Loucy (cell line): ENCODE measurements around the gene SATB2.

Experiments used
- H2AFZ ChIP-seq: fragments of 200-600 bp; sonication (generic); 2 replicates; pipeline ENCODE4 v1.6.0; 2016; ENCODE audit warnings: antibody characterized with exemption, mild to moderate bottlenecking, low read length, moderate library complexity
- H3F3A ChIP-seq: fragments of 200-600 bp; 2 replicates; pipeline ENCODE4 v1.6.0; 2016; ENCODE audit warnings: antibody characterized with exemption, low read depth, mild to moderate bottlenecking
- H3K27me3 ChIP-seq: fragments of 200-600 bp; sonication (generic); 2 replicates; pipeline ENCODE4 v1.6.1; 2014; ENCODE audit warnings: low read length, mild to moderate bottlenecking; ENCODE audit not compliant: insufficient read depth, poor library complexity, severe bottlenecking
- H3K36me3 ChIP-seq: fragments of 200-600 bp; sonication (generic); 2 replicates; pipeline ENCODE4 v1.6.1; 2016; ENCODE audit warnings: low read length; ENCODE audit not compliant: insufficient read depth
- H3K4me1 ChIP-seq: fragments of 200-600 bp; sonication (generic); 2 replicates; pipeline ENCODE4 v1.5.1; 2014; ENCODE audit warnings: low read length, mild to moderate bottlenecking; ENCODE audit not compliant: insufficient read depth, poor library complexity, severe bottlenecking
- H3K4me2 ChIP-seq: fragments of 200-600 bp; sonication (generic); 2 replicates; pipeline ENCODE4 v1.6.0; 2014; ENCODE audit warnings: antibody characterized with exemption, low read length, low read depth, mild to moderate bottlenecking; ENCODE audit not compliant: poor library complexity, severe bottlenecking
- H3K4me3 ChIP-seq: fragments of 200-600 bp; sonication (generic); 2 replicates; pipeline ENCODE4 v1.5.1; 2014; ENCODE audit warnings: low read length, mild to moderate bottlenecking, mixed read lengths; ENCODE audit not compliant: poor library complexity, severe bottlenecking
- H3K79me2 ChIP-seq: fragments of 200-600 bp; sonication (generic); 2 replicates; pipeline ENCODE4 v1.6.1; 2014; ENCODE audit warnings: low read length; ENCODE audit not compliant: insufficient read depth
- H3K9ac ChIP-seq: fragments of 200-600 bp; sonication (generic); 2 replicates; pipeline ENCODE4 v1.6.0; 2014; ENCODE audit warnings: mild to moderate bottlenecking, low read depth, low read length, moderate library complexity; ENCODE audit not compliant: poor library complexity, severe bottlenecking
- H3K9me2 ChIP-seq: fragments of 200-600 bp; sonication (generic); replicated peaks from 2 replicates; pipeline ENCODE4 v1.6.1; 2016; ENCODE audit warnings: low read depth, low read length, mixed read lengths
- H3K9me3 ChIP-seq: fragments of 200-600 bp; sonication (generic); 2 replicates; pipeline ENCODE4 v1.6.1; 2014; ENCODE audit warnings: mild to moderate bottlenecking, antibody characterized with exemption, low read length, low read depth; ENCODE audit not compliant: insufficient read depth
- H4K20me1 ChIP-seq: fragments of 200-600 bp; sonication (generic); 2 replicates; pipeline ENCODE4 v1.6.0; 2014; ENCODE audit warnings: antibody characterized with exemption, low read length, mild to moderate bottlenecking; ENCODE audit not compliant: insufficient read depth, poor library complexity, severe bottlenecking
- EZH2phosphoT487 ChIP-seq: fragments of 200-600 bp; IDR thresholded peaks from 2 replicates; pipeline ENCODE4 v1.6.1; 2018; ENCODE audit warnings: antibody characterized with exemption, mild to moderate bottlenecking, moderate library complexity, borderline replicate concordance
- TF ChIP-seq, protein P1 (sequence below): fragments of 200-600 bp; sonication (generic); conservative IDR thresholded peaks from 2 replicates; pipeline ENCODE4 v1.5.1; 2014; ENCODE audit warnings: mild to moderate bottlenecking, antibody characterized with exemption, low read length

The SATB2 gene

GRCh38 chr2:199468561-199469513 is 11.1 kb upstream of the SATB2 start:
- no peak overlapping the region for H3K4me3 ChIP-seq
- H3K9me3 ChIP-seq = no peaks in the 10 kb centered on the region
- no peak overlapping the region for H2AFZ ChIP-seq
- TF ChIP-seq EZH2phosphoT487 = no peak
- TF ChIP-seq, protein P1, sequence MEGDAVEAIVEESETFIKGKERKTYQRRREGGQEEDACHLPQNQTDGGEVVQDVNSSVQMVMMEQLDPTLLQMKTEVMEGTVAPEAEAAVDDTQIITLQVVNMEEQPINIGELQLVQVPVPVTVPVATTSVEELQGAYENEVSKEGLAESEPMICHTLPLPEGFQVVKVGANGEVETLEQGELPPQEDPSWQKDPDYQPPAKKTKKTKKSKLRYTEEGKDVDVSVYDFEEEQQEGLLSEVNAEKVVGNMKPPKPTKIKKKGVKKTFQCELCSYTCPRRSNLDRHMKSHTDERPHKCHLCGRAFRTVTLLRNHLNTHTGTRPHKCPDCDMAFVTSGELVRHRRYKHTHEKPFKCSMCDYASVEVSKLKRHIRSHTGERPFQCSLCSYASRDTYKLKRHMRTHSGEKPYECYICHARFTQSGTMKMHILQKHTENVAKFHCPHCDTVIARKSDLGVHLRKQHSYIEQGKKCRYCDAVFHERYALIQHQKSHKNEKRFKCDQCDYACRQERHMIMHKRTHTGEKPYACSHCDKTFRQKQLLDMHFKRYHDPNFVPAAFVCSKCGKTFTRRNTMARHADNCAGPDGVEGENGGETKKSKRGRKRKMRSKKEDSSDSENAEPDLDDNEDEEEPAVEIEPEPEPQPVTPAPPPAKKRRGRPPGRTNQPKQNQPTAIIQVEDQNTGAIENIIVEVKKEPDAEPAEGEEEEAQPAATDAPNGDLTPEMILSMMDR = no peak
- no peaks in the 10 kb centered on the region for H3K36me3 ChIP-seq
- no peaks in the 10 kb centered on the region for H4K20me1 ChIP-seq
- H3K27me3 ChIP-seq = no peaks in the 10 kb centered on the region
- H3F3A ChIP-seq = no peaks in the 10 kb centered on the region
- no peaks in the 10 kb centered on the region for H3K9me2 ChIP-seq
- no peak overlapping the region for H3K9ac ChIP-seq
- no peaks in the 10 kb centered on the region for H3K79me2 ChIP-seq
- H3K4me1 ChIP-seq = no peaks in the 10 kb centered on the region
- H3K4me2 ChIP-seq = no peak overlapping the region

DNA sequence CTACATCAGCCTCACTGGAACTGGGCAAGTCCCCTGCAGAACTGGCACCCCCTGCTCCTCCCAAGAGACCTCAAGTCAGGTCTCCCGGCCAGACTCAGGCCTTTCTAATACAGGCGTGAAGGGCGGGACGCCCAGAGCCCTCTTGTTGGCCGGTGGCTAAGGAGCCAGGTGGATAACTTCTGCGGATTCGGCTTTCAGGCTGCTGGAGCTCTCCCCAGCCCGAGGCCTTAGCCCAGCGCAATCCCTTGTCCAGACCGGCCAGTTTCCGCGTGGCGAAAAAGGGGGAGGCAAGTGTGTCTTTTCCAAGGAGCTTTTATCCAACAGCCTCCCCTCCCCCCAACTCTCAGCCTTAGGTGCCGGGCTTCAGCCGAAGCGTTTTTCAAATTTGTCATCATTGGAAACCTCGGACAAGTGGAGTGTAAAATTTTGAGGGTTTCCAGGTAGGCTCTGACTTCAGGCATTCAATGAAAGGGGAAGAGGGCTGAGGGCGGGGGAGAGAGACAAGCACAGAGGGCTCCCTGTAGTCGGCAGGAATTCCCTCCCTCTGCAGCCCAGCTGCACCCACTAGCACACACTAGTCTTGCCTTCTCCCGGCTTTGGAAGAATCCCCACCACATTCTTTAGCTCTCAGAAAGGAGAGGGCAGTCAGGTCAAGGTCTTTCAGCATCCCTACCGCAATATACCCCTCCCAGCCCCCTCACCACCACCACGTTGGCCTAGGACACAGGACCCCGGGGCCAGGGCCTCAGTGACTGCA is 9.5 kb upstream of the SATB2 start:
- no peaks in the 10 kb centered on the region for H3K9me2 ChIP-seq
- H3K9me3 ChIP-seq = no peaks in the 10 kb centered on the region
- no peak overlapping the region for H2AFZ ChIP-seq
- no peak overlapping the region for H3K4me3 ChIP-seq
- H3K4me1 ChIP-seq = no peaks in the 10 kb centered on the region
- H3K4me2 ChIP-seq = no peak overlapping the region
- no peaks in the 10 kb centered on the region for H3K27me3 ChIP-seq
- no peaks in the 10 kb centered on the region for H3K79me2 ChIP-seq
- no peak overlapping the region for H3K9ac ChIP-seq
- H4K20me1 ChIP-seq = no peaks in the 10 kb centered on the region
- no peaks in the 10 kb centered on the region for H3F3A ChIP-seq
- TF ChIP-seq EZH2phosphoT487 = no peak
- TF ChIP-seq, protein P1 = no peak
- H3K36me3 ChIP-seq = no peaks in the 10 kb centered on the region

GRCh38 chr2:199466692-199467065 is 8.9 kb upstream of the SATB2 start:
- no peak overlapping the region for H2AFZ ChIP-seq
- no peaks in the 10 kb centered on the region for H4K20me1 ChIP-seq
- H3K79me2 ChIP-seq = no peaks in the 10 kb centered on the region
- H3F3A ChIP-seq = no peaks in the 10 kb centered on the region
- H3K9ac ChIP-seq = no peak overlapping the region
- TF ChIP-seq EZH2phosphoT487 = no peak
- TF ChIP-seq, protein P1 = no peak
- H3K4me3 ChIP-seq = no peak overlapping the region
- H3K36me3 ChIP-seq = no peaks in the 10 kb centered on the region
- no peak overlapping the region for H3K4me2 ChIP-seq
- no peaks in the 10 kb centered on the region for H3K9me3 ChIP-seq
- no peaks in the 10 kb centered on the region for H3K27me3 ChIP-seq
- H3K9me2 ChIP-seq = no peaks in the 10 kb centered on the region
- no peaks in the 10 kb centered on the region for H3K4me1 ChIP-seq
